Mammary epithelial cell (primary cell): ENCODE data around the gene ILKAP.

Experiments
- CTCF ChIP-seq, 2 donors: IDR thresholded peaks in 1 of 2; conservative IDR thresholded peaks in 1 of 2; 2 replicates each; pipeline ENCODE4 v1.5.1; 2011 to 2012; ENCODE audit warnings: inconsistent platforms in 2 of 2, low read length in 2 of 2, mild to moderate bottlenecking in 2 of 2, control low read depth in 1 of 2, low read depth in 1 of 2; ENCODE audit not compliant: insufficient read depth in 1 of 2; ENCODE audit errors: extremely low read depth in 1 of 2
- EZH2 ChIP-seq: IDR thresholded peaks from 2 replicates; pipeline ENCODE4 v1.6.1; 2012; ENCODE audit warnings: low read length, inconsistent platforms, borderline replicate concordance

DNA sequence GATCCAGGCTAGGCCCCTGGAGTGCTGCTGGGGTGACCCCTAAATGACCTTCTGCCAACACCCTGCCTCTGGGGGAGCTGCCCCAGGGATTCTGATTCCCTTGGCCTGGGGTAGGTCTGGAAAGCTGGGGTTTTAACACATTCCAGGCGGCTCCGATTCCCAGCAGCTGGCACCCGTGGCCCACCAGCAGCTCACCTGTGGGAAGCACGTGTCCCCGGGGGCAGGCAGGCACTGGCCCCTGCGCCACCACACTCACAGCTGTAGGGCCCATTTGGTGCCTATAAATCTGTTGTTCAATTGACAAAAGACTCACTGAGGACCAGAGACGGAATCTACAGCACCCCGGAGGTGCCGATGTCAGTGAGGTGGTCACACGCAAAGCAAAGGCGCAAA, 69.1 kb downstream of the ILKAP start:
- TF ChIP-seq CTCF (conservative IDR thresholded peaks at IDR 0.05 in 1 of 2, IDR thresholded peaks at IDR 0.05 in 1 of 2; ENCODE audit: extremely low read depth in 1 of 2, insufficient read depth in 1 of 2, low read depth in 1 of 2, low read length in 2 of 2), result no peak
- no peak for TF ChIP-seq EZH2
